GM12875 (cell line): Measurements from ENCODE around the gene NRG3.

Experiments used
- H3K4me3 ChIP-seq: one replicate; pipeline ENCODE4 v1.5.1; 2011; ENCODE audit warnings: low read depth, low read length, control low read depth
- CTCF ChIP-seq: IDR thresholded peaks from 2 replicates; pipeline ENCODE4 v1.5.1; 2011; ENCODE audit warnings: low read depth, mild to moderate bottlenecking, control low read depth, inconsistent platforms, low read length, moderate library complexity, borderline replicate concordance; ENCODE audit not compliant: insufficient read depth

NRG3 gene

GRCh38 chr10:82190432-82191260, 315.7 kb downstream of the NRG3 start:
- no peak for TF ChIP-seq CTCF

GRCh38 chr10:82191653-82192052, 316.7 kb downstream of the NRG3 start:
- no peak for TF ChIP-seq CTCF
- no peak overlapping the region for H3K4me3 ChIP-seq

More at GRCh38 chr10:82190432-82191260, 315.7 kb downstream of the NRG3 start:
- H3K4me3 ChIP-seq: no peak overlapping the region

- no peak overlapping the region for H3K4me3 ChIP-seq
- no peak for TF ChIP-seq CTCF
These were observed 317.7 kb downstream of the NRG3 start for GRCh38 chr10:82192665-82193064.

- H3K4me3 ChIP-seq: no peak overlapping the region
- no peak for TF ChIP-seq CTCF
These were observed 319.4 kb downstream of the NRG3 start for GRCh38 chr10:82194419-82194818.

- no peak overlapping the region for H3K4me3 ChIP-seq
- TF ChIP-seq CTCF: no peak
These were observed 331.8 kb downstream of the NRG3 start for GRCh38 chr10:82206831-82207230.

- H3K4me3 ChIP-seq: no peak overlapping the region
- TF ChIP-seq CTCF: no peak
These were observed 333.7 kb downstream of the NRG3 start for GRCh38 chr10:82208726-82209125.

- H3K4me3 ChIP-seq: no peak overlapping the region
- no peak for TF ChIP-seq CTCF
These were observed 335.3 kb downstream of the NRG3 start for GRCh38 chr10:82210331-82210730.
